HCT116 (cell line): Measurements from ENCODE around the gene AFAP1L2.

Source experiments
- CEBPB ChIP-seq: IDR thresholded peaks from 2 replicates; pipeline ENCODE4 v1.6.1; 2012; ENCODE audit warnings: low read depth
- CTCF ChIP-seq, 3 experiments: fragments of 200-600 bp in 1 of 3; sonication (generic) in 1 of 3; IDR thresholded peaks in 2 of 3; conservative IDR thresholded peaks in 1 of 3; 2 replicates each; pipeline ENCODE4 v1.5.1; 2012 to 2017; ENCODE audit warnings: low read depth in 2 of 3, low read length in 2 of 3, antibody characterized with exemption in 1 of 3, borderline replicate concordance in 1 of 3, control low read depth in 1 of 3, mild to moderate bottlenecking in 1 of 3, mixed read lengths in 1 of 3, mixed run types in 1 of 3, moderate library complexity in 1 of 3; ENCODE audit not compliant: insufficient read depth in 1 of 3
- EGR1 ChIP-seq: IDR thresholded peaks from 2 replicates; pipeline ENCODE4 v1.6.1; 2012; ENCODE audit warnings: low read depth
- ELF1 ChIP-seq: IDR thresholded peaks from 2 replicates; pipeline ENCODE4 v1.6.1; 2012; ENCODE audit warnings: low read depth, borderline replicate concordance
- EZH2 ChIP-seq: fragments of 200-600 bp; sonication (generic); IDR thresholded peaks from 2 replicates; pipeline ENCODE4 v1.6.1; 2017; ENCODE audit warnings: antibody characterized with exemption, mixed run types
- EZH2phosphoT487 ChIP-seq: fragments of 200-600 bp; IDR thresholded peaks from 2 replicates; pipeline ENCODE4 v1.6.1; 2018; ENCODE audit warnings: antibody characterized with exemption, borderline replicate concordance
- FOSL1 ChIP-seq: IDR thresholded peaks from 2 replicates; pipeline ENCODE4 v1.6.1; 2012; ENCODE audit warnings: low read depth
- POLR2A ChIP-seq: IDR thresholded peaks from 2 replicates; pipeline ENCODE4 v1.7.0; 2011; ENCODE audit warnings: borderline replicate concordance; ENCODE audit not compliant: insufficient read depth, insufficient read length; ENCODE audit errors: extremely low read depth
- POLR2AphosphoS5 ChIP-seq: IDR thresholded peaks from 2 replicates; pipeline ENCODE4 v1.6.1; 2011; ENCODE audit warnings: mild to moderate bottlenecking, low read depth, low read length, moderate library complexity
- SRF ChIP-seq: IDR thresholded peaks from 2 replicates; pipeline ENCODE4 v1.6.1; 2012; ENCODE audit warnings: low read depth
- YY1 ChIP-seq: IDR thresholded peaks from 2 replicates; pipeline ENCODE4 v1.6.1; 2011; ENCODE audit warnings: low read length, low read depth, moderate library complexity, mild to moderate bottlenecking; ENCODE audit not compliant: insufficient replicate concordance; ENCODE audit errors: extremely low read depth
- ZBTB33 ChIP-seq: IDR thresholded peaks from 2 replicates; pipeline ENCODE4 v1.6.1; 2011; ENCODE audit warnings: mild to moderate bottlenecking, low read length, moderate library complexity; ENCODE audit not compliant: insufficient replicate concordance; ENCODE audit errors: extremely low read depth
- ZFX ChIP-seq: fragments of 450-650 bp; IDR thresholded peaks from 2 replicates; pipeline ENCODE4 v1.6.1; 2017

- TF ChIP-seq POLR2A (no peak), EGR1 (no peak), ELF1 (no peak), CTCF (IDR thresholded peaks at IDR 0.05 in 2 of 3, conservative IDR thresholded peaks at IDR 0.05 in 1 of 3; ENCODE audit: borderline replicate concordance in 1 of 3, insufficient read depth in 1 of 3, low read depth in 2 of 3, low read length in 2 of 3) (no peak), POLR2AphosphoS5 (no peak), YY1 (no peak), CEBPB (no peak), SRF (no peak), ZFX (no peak), ZBTB33 (no peak), FOSL1 (no peak), EZH2phosphoT487 (no peak), EZH2 (no peak)
Measured at GRCh38 chr10:114294549-114294948, 109.8 kb downstream of the AFAP1L2 start.
